GM19328 (cell line): ENCODE data around the gene KRTAP27-1.

Source experiments
- ATAC-seq: cut with Tn5 transposase; IDR thresholded peaks from one replicate; pipeline ENCODE4 v1.9.1; 2021; ENCODE audit warnings: mild to moderate bottlenecking, moderate library complexity; ENCODE audit not compliant: unreplicated experiment

KRTAP27-1 gene

GRCh38 chr21:30337276-30337744 is at the start of gene KRTAP27-1:
Gene KRTAP27-1 (minus strand): TSS chr21:30337694. CDS start chr21:30337668, 26 bp downstream.
- no peak for ATAC-seq

- ATAC-seq = no peak
These were observed 44.7 kb upstream of the KRTAP27-1 start for GRCh38 chr21:30382201-30382600.

GRCh38 chr21:30372139-30372770 is 34.8 kb upstream of the KRTAP27-1 start, which contains the start of gene KRTAP13-2:
Gene KRTAP13-2 (minus strand): TSS chr21:30372271. CDS start chr21:30372213, 58 bp downstream.
- ATAC-seq = no peak

GRCh38 chr21:30355906-30356305 is 18.4 kb upstream of the KRTAP27-1 start:
- ATAC-seq = no peak

GRCh38 chr21:30354308-30355005 is 17.0 kb upstream of the KRTAP27-1 start:
- ATAC-seq = no peak

GRCh38 chr21:30351534-30351933 is 14.0 kb upstream of the KRTAP27-1 start:
- no peak for ATAC-seq

- ATAC-seq = no peak
These were observed 12.1 kb upstream of the KRTAP27-1 start for GRCh38 chr21:30349572-30349971.

- no peak for ATAC-seq
These were observed 11.0 kb upstream of the KRTAP27-1 start, which contains the start of gene KRTAP23-1 for GRCh38 chr21:30348506-30348905. Gene KRTAP23-1 (minus strand): TSS chr21:30348606. CDS start chr21:30348606, 0 bp downstream.

- no peak for ATAC-seq
These were observed 7.5 kb upstream of the KRTAP27-1 start for GRCh38 chr21:30345014-30345413.

GRCh38 chr21:30340714-30341573 is 3.5 kb upstream of the KRTAP27-1 start:
- ATAC-seq = no peak

GRCh38 chr21:30338717-30339116 is 1.2 kb upstream of the KRTAP27-1 start:
- no peak for ATAC-seq

- no peak for ATAC-seq
These were observed 278 bp upstream of the KRTAP27-1 start for GRCh38 chr21:30337772-30338171.

GRCh38 chr21:30336596-30336995 is 898 bp downstream of the KRTAP27-1 start:
- no peak for ATAC-seq

GRCh38 chr21:30333736-30334135 is 3.8 kb downstream of the KRTAP27-1 start:
- ATAC-seq = no peak

- ATAC-seq = no peak
These were observed 4.8 kb downstream of the KRTAP27-1 start for GRCh38 chr21:30332681-30333080.

GRCh38 chr21:30329203-30329875 is 8.2 kb downstream of the KRTAP27-1 start:
- ATAC-seq = no peak

GRCh38 chr21:30326390-30326789 is 11.1 kb downstream of the KRTAP27-1 start:
- ATAC-seq = no peak

- no peak for ATAC-seq
These were observed 17.3 kb downstream of the KRTAP27-1 start, which contains the start of gene KRTAP26-1 for GRCh38 chr21:30320215-30320614. Gene KRTAP26-1 (minus strand): TSS chr21:30320315. CDS start chr21:30320035, 280 bp downstream.

- ATAC-seq = no peak
These were observed 21.8 kb downstream of the KRTAP27-1 start for GRCh38 chr21:30315701-30316100.

GRCh38 chr21:30306884-30307283 is 30.6 kb downstream of the KRTAP27-1 start:
- ATAC-seq = no peak
